Measurements from ENCODE around the gene NFIA. TPM values are rescaled to one million over a fixed set of nuclear protein-coding genes. Genes with fewer than 3 reads are reported as not detected.

The NFIA gene
- polyA plus RNA-seq, 4 donors, result 12.0 to 62.2 (median 21.4) TPM

DNA sequence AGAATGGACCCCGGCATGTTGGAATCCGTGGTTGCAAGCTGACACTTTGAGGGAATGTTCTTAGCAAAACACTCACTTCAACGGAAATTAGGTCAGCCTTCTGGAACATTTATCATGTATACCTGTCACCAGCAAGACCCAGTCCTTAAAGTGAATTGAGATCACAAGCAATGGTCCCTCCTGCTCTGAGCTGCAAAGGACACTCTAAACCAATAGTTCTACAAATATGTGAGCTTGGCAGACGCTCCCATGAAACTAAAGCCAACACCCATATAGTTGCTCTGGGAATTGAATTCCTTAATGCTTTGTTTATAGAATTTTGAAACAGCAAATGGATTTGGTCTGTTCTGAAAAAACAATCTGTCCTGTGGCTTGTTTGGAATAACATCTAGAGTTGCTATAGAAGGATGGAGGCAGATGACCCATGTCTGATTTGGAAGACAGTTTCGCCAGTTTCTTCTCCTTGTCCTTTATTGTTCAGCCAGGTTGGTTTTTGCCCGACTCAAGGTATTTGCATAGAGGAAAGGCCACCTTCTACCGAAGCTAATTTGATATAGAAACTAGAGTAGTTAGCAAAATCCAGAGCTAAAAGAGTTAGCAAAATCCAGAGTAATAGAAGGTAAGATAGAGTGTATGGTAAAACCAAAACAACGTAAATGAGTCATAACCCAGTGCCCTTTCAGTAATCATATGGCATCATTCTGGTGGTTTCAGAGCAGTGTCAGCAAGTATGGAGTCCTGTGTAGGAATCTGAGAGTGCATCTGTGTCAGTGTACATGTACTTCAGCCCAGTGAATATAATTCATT is 236.2 kb downstream of the NFIA start:
- DNase-seq (ENCODE audit: low read depth in 4 of 4, low spot score in 3 of 4), result peak; percentile 41 to 56 (median 50)

DNA sequence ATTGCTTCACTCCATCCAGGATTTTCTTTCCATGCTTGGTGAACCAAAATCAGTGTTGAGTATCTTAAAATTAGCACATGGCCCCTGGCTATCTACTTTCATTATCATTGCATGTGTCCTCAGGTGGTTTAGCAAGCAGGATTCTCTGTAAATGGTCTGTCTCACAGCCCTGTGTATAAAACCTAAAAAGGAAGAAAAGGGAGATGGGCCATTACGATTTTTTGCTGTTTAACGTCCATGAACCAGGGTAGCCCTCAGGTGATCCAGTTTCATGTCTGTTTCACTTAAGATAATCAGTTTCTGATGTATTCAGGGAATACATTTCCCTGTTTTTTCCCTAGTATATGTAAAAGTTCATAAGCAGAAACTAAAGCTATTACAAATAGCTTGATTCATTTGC is 238.2 kb downstream of the NFIA start:
- no peak for DNase-seq (ENCODE audit: low read depth in 4 of 4, low spot score in 3 of 4)

DNA sequence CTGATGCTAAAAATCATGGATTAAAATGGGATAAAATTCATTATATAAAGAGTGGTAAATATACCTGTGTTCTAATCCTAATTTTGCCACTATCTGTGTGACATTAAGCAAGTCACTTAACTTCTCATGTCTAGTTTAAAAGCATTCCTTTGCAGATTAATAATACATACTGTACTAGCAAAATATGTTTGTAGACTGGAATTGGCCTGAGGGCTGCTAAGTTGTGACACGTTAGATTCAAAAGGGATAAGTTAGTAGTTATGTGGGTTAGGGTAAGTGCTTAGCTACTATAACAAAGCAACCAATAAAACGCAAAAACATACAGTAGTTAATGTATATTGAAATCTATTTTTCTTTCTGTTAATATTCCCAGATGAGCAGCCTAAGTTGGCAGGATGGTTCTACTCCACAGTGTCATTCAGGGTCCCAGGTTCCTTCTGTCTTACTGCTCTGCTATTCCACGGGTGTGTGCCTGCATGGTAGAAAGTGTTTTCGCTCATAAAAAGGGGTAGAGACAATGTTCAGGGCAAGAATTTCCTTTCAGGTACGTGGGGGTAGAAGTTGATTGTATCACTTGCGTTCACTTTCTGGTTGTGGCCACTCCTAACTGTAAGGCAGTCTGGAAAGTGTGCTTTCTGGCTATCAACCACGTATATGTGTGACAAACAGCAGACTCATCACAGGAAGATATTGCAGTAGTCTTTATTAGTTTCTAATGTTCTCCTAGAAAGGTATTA is 239.8 kb downstream of the NFIA start:
- no peak for DNase-seq (ENCODE audit: low read depth in 4 of 4, low spot score in 3 of 4)

DNA sequence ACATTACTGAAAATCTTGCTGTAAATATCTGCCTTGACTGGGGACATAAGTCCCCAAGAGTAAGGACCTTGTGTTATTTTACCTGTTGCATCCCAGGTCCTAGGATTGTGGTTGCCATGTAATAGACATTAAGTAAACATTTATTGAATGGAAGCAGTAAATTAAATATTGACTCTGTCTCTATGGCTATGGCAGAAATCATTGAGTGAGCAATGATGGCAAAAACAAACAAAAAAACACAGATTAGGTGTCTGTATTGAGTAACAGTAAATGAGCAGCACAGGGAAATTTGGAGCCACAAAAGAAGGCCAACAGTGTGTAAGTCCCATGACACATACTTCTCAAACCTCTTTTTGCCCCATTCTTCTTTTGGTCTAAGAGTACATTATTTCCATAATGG is 240.4 kb downstream of the NFIA start:
- no peak for DNase-seq (ENCODE audit: low read depth in 4 of 4, low spot score in 3 of 4)

DNA sequence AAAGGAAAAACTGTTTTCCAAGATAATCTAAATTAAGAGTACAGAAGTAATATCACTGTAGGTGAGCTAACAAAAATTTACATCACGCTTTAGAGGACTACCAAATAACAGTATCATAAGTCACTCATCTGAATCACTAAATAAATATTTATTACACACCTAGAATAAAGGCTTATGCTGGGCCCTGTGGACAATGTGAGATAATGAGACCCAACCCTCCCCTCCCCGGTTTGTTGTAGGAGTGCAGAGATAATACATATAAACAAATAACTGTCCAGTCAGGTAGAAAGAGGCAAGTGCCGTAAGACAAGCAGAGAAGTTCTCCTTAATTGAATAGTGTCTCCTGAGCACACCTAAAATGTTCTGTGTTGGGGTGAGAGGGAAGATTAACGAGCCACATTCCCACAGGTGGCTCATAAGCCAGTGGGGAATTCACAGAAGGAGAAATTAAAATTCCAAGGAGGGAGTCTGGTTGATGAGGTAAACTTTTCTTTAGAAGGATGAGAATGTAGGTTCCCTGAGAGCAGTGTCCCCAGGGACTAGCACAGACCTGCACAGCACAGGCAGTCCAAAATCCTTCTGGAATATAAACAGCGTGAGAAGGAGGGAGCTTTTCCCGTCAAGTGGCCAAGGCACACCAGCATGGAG is 241.4 kb downstream of the NFIA start:
- no peak for DNase-seq (ENCODE audit: low read depth in 4 of 4, low spot score in 3 of 4)

DNA sequence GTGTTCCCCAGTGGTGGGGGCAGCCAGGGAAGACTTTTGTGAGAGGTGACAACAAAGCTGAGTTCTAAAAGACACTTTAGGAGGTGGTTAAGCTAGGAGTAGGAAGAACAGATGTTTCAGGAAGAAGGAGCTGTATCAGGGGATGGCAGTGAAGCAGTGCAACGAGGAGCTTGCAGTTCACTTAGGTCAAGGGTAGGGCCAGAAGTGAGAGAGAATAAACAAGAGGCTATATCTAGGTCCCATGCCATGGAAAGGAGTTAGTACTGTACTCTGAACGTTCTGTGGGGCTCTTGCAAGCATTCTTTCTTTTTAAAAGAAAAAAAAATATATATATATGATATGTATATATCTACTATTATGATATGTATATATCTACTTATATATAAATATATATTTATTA is 244.4 kb downstream of the NFIA start:
- DNase-seq (ENCODE audit: low read depth in 4 of 4, low spot score in 3 of 4), result no peak

DNA sequence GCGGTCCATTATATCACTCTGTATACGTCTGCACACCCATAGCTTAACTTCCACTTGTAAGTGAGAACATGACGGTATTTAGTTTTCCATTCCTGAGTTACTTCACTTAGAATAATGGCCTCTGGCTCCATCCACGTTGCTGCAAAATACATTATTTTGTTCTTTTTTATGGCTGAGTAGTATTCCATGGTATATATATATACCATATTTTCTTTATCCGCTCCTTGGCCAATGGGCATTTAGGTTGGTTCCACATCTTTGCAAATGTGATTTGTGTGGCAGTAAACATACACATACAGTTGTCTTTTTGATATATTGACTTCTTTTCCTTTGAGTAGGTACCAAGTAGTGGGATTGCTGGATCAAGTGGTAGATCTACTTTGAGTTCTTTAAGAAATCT is 245.1 kb downstream of the NFIA start:
- no peak for DNase-seq (ENCODE audit: low read depth in 4 of 4, low spot score in 3 of 4)

DNA sequence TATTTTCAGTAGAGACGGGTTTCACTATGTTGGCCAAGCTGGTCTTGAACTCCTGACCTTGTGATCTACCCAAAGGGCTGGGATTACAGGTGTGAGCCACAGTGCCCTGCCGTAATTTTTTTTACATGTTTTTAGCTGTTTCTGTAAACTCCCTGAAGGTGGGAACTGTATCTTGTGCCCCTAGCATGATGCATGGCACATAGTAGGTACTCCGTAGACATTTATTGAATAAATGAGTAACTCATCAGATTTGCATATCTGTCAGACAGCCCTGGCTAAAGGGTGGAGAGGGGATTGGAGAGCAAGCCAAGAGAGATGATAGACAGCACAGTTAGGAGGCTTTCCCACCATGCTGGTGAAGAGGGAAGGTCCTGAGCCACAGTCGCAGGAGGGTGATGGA is 247.2 kb downstream of the NFIA start:
- no peak for DNase-seq (ENCODE audit: low read depth in 4 of 4, low spot score in 3 of 4)

DNA sequence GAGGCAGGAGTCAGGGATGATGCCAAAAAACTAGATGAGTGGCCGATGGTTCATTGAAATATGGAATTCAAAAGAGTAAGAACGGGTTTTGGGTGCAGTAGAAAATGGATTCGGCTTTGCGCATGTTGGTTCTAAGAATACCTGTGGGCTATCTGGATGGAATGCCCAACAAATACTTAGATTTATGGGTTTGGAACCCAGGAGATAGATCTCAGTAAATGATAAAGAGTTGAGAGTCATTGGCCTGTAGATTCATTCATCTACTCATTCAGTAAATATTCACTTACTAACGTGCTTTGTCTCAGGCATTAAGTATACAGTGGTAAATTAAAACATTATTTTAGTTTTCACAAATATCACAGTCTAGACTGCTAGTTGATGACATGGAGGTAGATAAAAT is 247.7 kb downstream of the NFIA start:
- DNase-seq (ENCODE audit: low read depth in 4 of 4, low spot score in 3 of 4), result no peak

DNA sequence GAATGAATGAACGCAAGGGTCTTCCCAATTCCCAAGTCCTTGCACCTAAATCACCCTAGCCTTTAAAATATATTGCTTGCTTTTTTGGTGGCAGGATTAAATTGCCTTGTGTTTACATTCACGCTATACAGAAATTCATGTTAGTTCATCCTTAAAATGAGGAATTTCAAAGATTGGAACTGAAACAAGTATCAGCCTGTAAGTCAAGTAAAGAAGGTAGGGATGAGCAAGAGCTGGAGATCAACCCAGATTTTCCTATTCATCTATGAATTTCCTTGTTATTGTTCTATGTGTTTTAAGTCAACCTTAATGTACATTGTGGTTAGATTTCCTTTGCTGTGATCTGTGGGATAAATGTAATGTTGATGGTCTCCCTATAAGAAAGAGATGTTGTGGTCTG is 248.2 kb downstream of the NFIA start:
- no peak for DNase-seq (ENCODE audit: low read depth in 4 of 4, low spot score in 3 of 4)

DNA sequence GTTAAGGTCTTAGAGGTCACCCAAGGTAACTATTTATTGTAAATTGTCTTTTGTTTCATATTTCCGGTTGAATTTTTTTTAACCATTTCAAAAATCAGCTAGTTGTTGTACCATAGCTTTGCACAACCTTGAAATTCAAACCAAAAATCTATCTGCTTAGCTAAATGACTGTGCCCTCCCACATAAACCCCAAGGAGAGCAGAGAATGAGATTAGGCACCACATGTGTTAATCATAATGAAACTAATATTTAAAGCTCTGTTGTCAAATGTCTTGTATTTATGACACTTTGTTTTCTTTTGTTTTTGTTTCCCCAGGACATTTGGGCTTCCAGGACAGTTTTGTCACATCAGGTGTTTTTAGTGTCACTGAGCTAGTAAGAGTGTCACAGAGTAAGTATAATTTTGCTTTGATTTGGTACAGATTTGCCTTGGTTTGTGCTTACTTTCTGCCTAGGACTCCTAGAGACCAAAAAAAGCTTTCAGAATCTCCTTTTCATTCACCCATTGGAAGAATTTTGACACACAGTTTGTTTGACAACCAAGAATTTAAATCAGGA is 249.9 kb downstream of the NFIA start:
- DNase-seq (ENCODE audit: low read depth in 4 of 4, low spot score in 3 of 4), result no peak

DNA sequence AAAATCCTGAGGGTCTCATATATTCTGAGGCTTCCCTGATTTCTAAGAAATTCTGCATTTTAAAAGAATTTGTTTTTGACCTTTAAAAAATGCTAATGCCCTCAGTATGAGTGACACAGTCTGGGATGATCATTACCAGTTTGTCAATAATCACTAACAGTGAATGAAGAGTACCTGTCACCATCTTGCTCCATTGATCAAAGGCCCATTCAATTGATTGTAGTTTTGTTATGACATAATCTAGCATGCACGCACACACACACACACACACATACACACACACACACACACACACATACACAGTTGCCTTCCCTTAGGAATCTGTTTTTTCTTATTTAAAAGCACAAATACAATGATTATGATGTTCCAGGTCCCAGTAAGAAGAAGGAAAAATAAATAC is 250.4 kb downstream of the NFIA start:
- no peak for DNase-seq (ENCODE audit: low read depth in 4 of 4, low spot score in 3 of 4)

DNA sequence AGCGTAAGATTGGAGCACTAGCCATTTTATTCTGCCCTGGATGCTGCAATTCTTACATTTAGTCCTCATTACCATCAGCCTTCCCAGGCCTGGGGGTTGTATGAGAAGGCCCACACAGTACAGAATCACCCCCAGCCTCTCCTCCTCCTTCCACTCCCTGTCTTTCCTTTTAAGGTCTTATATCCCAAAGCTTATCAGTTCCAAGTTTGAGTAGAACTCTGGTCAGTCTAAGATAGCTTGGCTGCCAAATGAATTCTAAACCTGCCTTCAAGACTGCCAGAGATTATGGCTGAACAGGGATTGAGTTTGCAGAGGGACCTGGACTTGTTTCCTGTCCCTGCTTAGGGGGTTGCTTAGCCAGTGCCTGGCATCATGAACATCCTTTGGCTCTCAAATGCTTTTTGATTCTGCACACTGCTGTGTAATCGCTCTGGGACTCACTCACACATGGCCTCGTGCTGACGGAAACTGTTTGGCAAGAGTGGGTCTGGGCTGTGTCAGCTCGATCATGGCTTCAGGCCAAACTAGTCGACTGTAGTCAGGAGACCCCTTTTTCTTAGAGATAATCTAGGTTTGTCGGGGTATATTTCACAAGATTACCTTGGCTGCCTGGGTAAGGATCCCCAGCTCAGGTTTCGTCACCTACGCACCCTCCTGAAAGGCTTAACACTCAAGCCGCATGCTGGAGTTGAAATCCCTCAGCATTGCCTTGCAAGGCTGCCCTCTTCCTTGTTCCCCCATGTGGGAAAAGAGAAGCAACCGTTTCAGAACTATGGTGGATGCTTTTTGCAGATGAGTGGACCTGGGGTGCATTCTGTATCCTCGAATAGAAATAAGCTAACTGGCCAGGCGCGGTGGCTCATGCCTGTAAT is 252.6 kb downstream of the NFIA start:
- DNase-seq (ENCODE audit: low read depth in 4 of 4, low spot score in 3 of 4), result no peak

DNA sequence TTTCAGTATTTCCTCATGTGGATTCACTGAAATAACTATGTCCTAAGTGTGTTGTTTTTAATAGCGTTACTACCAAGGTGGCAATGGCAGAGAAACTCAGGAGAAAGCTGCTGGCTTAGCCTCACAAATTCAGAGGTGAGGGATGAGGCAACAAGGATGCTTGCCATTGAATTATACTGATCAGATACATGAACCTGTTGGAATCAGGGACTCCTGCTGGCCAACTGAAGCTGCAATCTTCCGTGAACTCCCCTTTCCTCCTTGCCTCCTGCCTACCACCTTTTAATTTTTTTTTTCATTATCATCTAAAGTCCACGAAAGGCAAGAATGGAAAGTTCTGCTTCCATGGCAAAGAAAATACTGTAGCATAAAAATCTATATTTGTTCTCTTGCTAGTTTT is 254.7 kb downstream of the NFIA start:
- DNase-seq (ENCODE audit: low read depth in 4 of 4, low spot score in 3 of 4), result no peak

DNA sequence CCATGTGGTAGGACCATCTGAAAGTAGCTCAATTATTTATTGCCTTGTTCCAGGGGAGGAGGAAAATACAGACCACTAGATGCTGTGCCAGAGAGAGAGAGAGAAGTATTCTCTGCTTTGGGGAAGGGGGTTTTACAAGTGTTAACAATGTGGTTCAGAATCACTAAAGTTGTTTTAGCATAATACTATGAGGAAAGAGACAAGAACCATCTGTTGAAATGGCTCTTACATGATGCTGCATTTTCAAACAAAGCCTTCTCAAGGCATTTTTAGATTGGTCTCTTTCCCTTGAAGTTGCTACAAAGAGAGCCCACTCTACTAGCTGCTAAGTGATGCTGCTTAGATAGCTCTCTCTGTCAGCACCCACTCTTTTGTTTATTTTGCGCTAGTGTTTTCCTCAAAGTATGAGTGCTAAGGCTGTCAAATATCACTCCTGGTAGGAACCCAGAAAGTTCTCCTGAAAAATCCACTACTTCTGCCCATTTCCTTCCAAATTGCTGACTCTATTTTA is 255.1 kb downstream of the NFIA start:
- no peak for DNase-seq (ENCODE audit: low read depth in 4 of 4, low spot score in 3 of 4)

DNA sequence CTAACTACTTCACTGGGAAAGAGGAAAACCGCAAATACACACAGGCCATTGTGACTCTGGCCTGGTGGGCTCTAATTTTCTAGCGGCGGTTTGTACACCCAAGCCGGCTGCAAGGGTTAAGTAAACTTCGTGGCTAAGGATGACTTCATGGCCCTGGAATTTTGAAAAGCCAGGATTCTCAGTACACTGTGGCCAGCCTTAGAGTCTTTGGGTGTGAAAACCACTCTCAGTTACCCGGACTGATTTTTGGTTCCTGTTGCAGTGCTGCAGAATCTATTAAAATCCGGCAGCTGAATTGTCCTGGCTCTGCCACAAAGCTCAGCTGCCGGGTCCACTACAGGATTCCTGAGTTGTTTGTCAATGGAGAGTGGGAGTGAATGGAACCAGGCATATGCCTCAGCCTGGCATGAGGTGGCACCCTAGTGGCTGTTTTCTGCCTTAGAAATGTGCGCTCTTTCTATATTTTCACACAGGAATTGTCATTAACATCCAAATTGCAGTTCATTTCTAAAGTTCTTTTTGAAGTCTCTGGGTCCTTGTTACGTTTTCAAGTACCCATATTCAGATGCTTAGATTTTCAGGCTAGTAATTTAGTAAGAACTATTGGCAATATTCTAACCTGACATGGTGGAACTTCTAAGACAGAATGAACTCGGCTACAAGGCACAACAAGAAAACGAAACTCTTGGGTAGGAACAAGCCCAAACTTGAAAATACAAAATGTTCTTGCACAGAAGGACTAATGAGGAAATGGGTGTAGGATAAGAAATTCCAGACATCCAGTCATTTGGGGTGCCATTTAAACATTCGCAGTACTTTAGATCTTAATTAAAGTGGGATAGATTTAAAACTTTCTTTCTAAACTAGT is 255.9 kb downstream of the NFIA start:
- peak in 2 of 4 donors; percentile 46 to 59 for DNase-seq (ENCODE audit: low read depth in 4 of 4, low spot score in 3 of 4)

DNA sequence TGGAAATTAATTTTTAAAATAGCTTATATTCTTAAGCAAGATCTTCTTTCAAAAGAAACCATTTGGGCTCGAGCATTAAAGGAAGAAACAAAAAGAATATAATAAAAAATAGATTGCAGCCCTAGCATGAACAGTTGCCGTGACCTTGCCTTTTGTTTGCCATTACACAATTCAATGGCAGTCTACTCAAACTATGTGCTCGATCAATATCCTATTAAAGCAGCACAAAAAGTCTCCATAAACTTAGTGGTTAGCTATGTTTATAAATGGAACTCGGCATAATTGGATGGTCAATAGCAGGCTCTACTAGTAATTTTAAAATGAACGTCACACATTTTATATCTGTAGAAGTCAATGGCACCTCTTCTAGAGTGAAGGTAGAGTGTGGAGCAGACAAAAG is 256.5 kb downstream of the NFIA start:
- no peak for DNase-seq (ENCODE audit: low read depth in 4 of 4, low spot score in 3 of 4)

DNA sequence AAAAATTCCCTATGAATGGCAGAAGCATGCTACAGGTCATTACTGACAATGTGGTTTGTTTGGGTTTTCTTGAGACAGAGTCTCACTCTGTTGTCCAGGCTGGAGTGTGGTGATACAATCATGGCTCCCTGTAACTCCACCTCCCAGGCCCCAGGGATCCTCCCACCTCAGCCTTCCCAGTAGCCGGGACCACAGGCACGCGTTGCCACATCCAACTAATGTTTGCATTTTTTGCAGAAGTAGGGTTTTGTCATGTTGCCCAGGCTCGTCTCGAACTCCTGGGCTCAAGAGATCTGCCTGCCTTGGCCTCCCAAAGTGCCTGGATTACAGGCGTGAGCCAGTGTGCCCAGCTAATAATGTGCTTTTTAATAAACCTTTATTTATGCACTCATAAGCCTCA is 259.1 kb downstream of the NFIA start:
- no peak for DNase-seq (ENCODE audit: low read depth in 4 of 4, low spot score in 3 of 4)

DNA sequence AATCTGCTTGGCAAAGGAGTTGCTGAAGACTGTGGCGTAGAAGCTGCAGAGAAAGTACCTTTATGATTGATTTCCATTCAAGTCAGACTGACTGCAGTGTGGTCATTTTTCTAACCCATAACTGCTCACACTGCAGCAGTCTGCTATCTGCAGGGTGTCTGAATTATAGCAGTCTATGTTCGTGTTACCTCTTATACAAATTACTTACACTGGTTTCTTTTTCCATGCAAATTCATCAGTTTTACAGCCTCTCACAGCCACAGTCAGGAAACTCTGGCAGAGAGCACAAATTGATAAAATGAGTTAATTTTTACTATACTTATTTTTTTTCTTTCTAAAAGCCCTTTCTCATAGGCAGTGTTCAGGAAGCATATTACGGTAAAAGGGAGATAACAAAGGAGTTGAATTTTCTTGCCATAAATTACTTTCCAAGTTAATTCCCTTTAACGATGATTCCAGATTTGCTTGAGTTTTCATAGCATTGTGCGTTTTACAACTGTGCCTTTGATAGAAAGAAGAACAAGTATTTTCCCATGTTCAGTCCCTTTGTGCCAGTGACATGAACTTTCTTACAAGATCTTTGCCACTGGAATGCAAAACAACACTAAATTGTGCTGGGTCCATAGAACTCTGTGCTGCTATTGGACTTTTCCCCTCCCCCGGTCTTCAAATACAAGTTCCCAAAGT is 261.5 kb downstream of the NFIA start:
- DNase-seq (ENCODE audit: low read depth in 4 of 4, low spot score in 3 of 4), result peak in 1 of 4 donors; percentile 22
